GM13976 (cell line): ENCODE measurements around the gene SLC25A25.
A peak's percentile ranks its signal among the peaks of the same experiment; 100 is the strongest.

Experiments used
- DNase-seq: peaks from one replicate; pipeline ENCODE4 v3.0.0; 2012; ENCODE audit warnings: low spot score
- CTCF ChIP-seq: IDR thresholded peaks from 2 replicates; pipeline ENCODE4 v1.5.1; 2012; ENCODE audit warnings: borderline replicate concordance, mild to moderate bottlenecking; ENCODE audit not compliant: insufficient read depth; ENCODE audit errors: extremely low read depth, missing control alignments, control extremely low read depth
- in situ Hi-C: fragments of 300-500 bp; cut with MboI; formaldehyde crosslinking; loops from one replicate; pipeline ENCODE4 v1.12.0; 2022; ENCODE audit warnings: low sequenced_read_pairs, mixed read lengths, inconsistent platforms; ENCODE audit not compliant: unreplicated experiment

SLC25A25 gene

DNA sequence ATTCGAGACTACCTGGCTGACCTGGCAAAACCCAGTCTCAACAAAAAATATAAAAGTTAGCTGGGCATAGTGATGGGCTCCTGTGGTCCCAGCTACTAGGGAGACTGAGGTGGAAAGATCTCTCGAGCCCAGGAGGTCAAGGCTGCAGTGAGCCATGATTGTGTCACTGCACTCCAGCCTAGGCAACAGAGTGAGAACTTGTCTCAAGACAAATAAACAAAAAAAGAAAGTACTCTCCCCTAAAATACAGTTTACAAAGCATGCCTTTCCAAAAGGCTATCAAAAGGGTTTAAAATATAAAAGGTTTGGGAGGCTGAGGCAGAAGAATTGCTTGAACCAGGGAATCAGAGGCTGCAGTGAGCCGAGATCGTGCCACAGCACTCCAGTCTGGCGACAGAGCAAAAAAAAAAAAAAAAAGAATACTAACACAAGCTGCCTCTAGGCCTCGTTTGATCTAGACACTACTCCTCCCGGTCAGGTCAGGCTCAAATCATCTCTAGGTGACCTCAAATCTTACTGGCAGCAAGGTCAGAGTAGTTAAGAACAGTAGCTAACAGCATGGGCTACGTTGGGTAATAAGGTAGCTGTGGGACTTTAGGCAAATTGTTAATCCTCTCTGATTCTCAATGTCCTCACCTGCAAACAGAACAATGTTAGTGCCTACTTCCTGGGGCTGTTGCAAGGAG, 10.2 kb upstream of the SLC25A25 start:
- in situ Hi-C loops = no loop called here
- TF ChIP-seq CTCF = no peak
- no peak for DNase-seq

GRCh38 chr9:128059365-128059983, 8.6 kb upstream of the SLC25A25 start:
- DNase-seq = no peak
- no peak for TF ChIP-seq CTCF
- in situ Hi-C loops = no loop called here

- peak; percentile 26 for DNase-seq
- no peak for TF ChIP-seq CTCF
- in situ Hi-C loops = no loop called here
Measured at GRCh38 chr9:128061275-128061960, 6.6 kb upstream of the SLC25A25 start.

DNA sequence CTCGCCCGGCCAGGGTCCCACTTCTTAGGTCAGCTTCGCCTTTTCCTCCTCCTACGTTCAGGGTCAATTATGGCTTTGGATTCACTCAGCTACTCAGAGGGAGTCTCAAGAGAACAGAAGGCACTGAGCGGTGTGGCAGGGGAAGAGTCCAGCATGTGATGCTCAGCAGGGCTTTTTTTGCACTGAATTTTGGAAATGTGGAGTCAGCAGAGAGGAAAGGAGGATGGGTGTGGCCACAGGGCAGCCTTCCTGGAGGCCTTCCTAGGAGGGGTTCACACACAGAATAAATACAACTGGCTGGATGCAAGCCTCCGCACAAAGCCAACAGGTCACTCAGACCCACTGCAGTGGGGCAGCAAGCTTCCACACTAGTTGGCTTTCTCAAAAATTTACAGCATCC, 5.8 kb upstream of the SLC25A25 start:
- DNase-seq = peak; percentile 7
- TF ChIP-seq CTCF = no peak
- in situ Hi-C loops = no loop called here

DNA sequence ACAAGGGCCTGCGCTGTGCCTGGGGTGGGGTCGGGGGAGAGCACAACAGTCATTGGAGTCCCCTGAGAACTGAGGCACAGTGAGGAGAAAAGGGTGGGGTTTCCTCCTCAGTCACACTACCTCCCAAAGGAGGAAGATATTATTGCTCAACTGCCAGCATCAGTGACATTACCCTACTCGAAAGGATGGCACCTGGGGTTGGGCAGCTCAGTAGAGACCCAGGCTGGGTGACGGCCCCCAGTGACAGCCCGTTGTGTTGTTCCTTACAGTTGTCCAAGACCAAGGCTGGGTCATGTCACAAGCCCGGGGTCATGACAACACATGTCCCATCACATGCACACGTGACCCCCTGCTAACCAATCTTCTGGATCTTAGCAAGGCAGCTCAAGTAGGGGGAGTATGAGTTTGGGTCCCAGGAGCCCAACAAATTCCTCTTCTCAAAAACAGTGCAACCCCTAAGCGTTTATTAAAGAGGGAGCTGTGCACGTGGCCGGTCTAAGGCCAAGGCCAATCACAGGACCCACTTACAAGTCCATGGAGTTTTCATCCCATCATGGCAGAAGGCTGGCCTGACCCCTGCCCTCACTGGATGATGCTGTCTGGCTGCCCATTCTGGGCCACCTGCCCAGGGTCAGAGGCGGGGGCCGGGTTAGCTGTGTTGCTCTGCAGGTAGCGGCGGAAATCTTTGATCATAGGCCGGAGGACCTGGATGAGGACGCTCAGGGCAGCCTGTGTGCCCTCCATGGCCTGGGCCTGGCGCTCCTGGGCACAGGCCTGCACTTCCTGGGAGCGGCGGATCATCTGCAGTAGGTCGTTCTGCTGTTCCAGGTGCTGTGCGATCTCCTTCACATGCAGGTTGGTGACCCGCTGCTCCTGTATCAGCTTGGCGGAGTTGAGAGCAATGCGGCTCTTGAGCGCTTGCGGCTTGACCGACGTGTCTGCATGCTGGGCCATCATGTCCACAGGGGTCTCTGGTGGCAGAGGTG, 4.9 kb upstream of the SLC25A25 start:
- peak; percentile 13 for DNase-seq
- TF ChIP-seq CTCF = no peak
- in situ Hi-C loops = no loop called here

- TF ChIP-seq CTCF = no peak
- DNase-seq = peak; percentile 11
- in situ Hi-C loops = no loop called here
Measured at GRCh38 chr9:128065907-128066712, 1.9 kb upstream of the SLC25A25 start.
